Measurements from ENCODE around the gene DPF3. TPM values are rescaled to one million over a fixed set of nuclear protein-coding genes. Genes with fewer than 3 reads are reported as not detected.

The DPF3 gene
- total RNA-seq, 2 experiments from 2014 or later = 10.3 to 10.7 TPM

GRCh38 chr14:72809063-72809462, 84.8 kb downstream of the DPF3 start:
- Mint-ChIP-seq H3K4me1 (ENCODE audit: low read depth) (peaks cover 21% of the 10 kb centered on the region), H3K4me3 (no peak overlapping the region), H3K27me3 (ENCODE audit: low read depth) (peaks cover 4% of the 10 kb centered on the region), H3K27ac (no peak overlapping the region), H3K36me3 (ENCODE audit: low read depth) (no peaks in the 10 kb centered on the region), H3K9me3 (ENCODE audit: insufficient read depth) (no peaks in the 10 kb centered on the region)
- ChIA-PET CTCF (no interaction called here), POLR2A (no interaction called here)
- ATAC-seq (no peak), DNase-seq (no peak)

GRCh38 chr14:72808564-72808963, 85.3 kb downstream of the DPF3 start:
- H3K9me3 Mint-ChIP-seq (ENCODE audit: insufficient read depth) = no peaks in the 10 kb centered on the region
- POLR2A ChIA-PET = no interaction called here
- H3K27me3 Mint-ChIP-seq (ENCODE audit: low read depth) = peaks cover 4% of the 10 kb centered on the region
- no peak for ATAC-seq
- DNase-seq = no peak
- H3K36me3 Mint-ChIP-seq (ENCODE audit: low read depth) = peaks cover under 1% of the 10 kb centered on the region
- no peak overlapping the region for H3K4me3 Mint-ChIP-seq
- CTCF ChIA-PET = interaction anchor here (1.6 kb wide), 1 partner anchor 140 kb away, joined by 4 read pairs; no protein-coding TSS in a partner anchor
- peaks cover 21% of the 10 kb centered on the region for H3K4me1 Mint-ChIP-seq (ENCODE audit: low read depth)
- no peak overlapping the region for H3K27ac Mint-ChIP-seq

- DNase-seq (no peak), ATAC-seq (no peak)
- Mint-ChIP-seq H3K36me3 (ENCODE audit: low read depth) (peaks cover 6% of the 10 kb centered on the region), H3K4me1 (ENCODE audit: low read depth) (peaks cover 19% of the 10 kb centered on the region), H3K27ac (no peak overlapping the region), H3K4me3 (no peak overlapping the region), H3K27me3 (ENCODE audit: low read depth) (no peaks in the 10 kb centered on the region), H3K9me3 (ENCODE audit: insufficient read depth) (no peaks in the 10 kb centered on the region)
- ChIA-PET CTCF (no interaction called here), POLR2A (no interaction called here)
Measured at GRCh38 chr14:72802588-72802946, 91.3 kb downstream of the DPF3 start.

GRCh38 chr14:72801836-72802587, 91.9 kb downstream of the DPF3 start:
- POLR2A ChIA-PET = no interaction called here
- Mint-ChIP-seq H3K4me3 (no peak overlapping the region), H3K9me3 (ENCODE audit: insufficient read depth) (no peaks in the 10 kb centered on the region), H3K36me3 (ENCODE audit: low read depth) (peaks cover 6% of the 10 kb centered on the region), H3K27me3 (ENCODE audit: low read depth) (no peaks in the 10 kb centered on the region), H3K27ac (no peak overlapping the region), H3K4me1 (ENCODE audit: low read depth) (peaks cover 19% of the 10 kb centered on the region)
- CTCF ChIA-PET = no interaction called here
- DNase-seq = no peak
- ATAC-seq = no peak

GRCh38 chr14:72801381-72801812, 92.5 kb downstream of the DPF3 start:
- Mint-ChIP-seq H3K4me1 (ENCODE audit: low read depth) (peaks cover 19% of the 10 kb centered on the region), H3K4me3 (no peak overlapping the region), H3K36me3 (ENCODE audit: low read depth) (peaks cover 6% of the 10 kb centered on the region), H3K27me3 (ENCODE audit: low read depth) (no peaks in the 10 kb centered on the region), H3K9me3 (ENCODE audit: insufficient read depth) (no peaks in the 10 kb centered on the region), H3K27ac (no peak overlapping the region)
- POLR2A ChIA-PET = no interaction called here
- CTCF ChIA-PET = no interaction called here
- peak; percentile 34 for DNase-seq
- ATAC-seq = peak; percentile 69

GRCh38 chr14:72800848-72801370, 93.0 kb downstream of the DPF3 start:
- Mint-ChIP-seq H3K27me3 (ENCODE audit: low read depth) (no peaks in the 10 kb centered on the region), H3K27ac (no peak overlapping the region), H3K4me1 (ENCODE audit: low read depth) (peaks cover 19% of the 10 kb centered on the region), H3K4me3 (no peak overlapping the region), H3K36me3 (ENCODE audit: low read depth) (peaks cover 6% of the 10 kb centered on the region), H3K9me3 (ENCODE audit: insufficient read depth) (no peaks in the 10 kb centered on the region)
- DNase-seq = no peak
- no peak for ATAC-seq
- POLR2A ChIA-PET = no interaction called here
- CTCF ChIA-PET = no interaction called here

- DNase-seq (no peak), ATAC-seq (no peak)
- Mint-ChIP-seq H3K36me3 (ENCODE audit: low read depth) (peaks cover 6% of the 10 kb centered on the region), H3K9me3 (ENCODE audit: insufficient read depth) (no peaks in the 10 kb centered on the region), H3K4me3 (no peak overlapping the region), H3K27me3 (ENCODE audit: low read depth) (no peaks in the 10 kb centered on the region), H3K4me1 (ENCODE audit: low read depth) (peaks cover 19% of the 10 kb centered on the region), H3K27ac (no peak overlapping the region)
- ChIA-PET CTCF (no interaction called here), POLR2A (interaction anchor here (0.6 kb wide), 1 partner anchor 61 kb away, joined by 4 read pairs; no protein-coding TSS in a partner anchor)
Measured at GRCh38 chr14:72800296-72800695, 93.6 kb downstream of the DPF3 start.

GRCh38 chr14:72796935-72797334, 97.0 kb downstream of the DPF3 start:
- no peak for ATAC-seq
- CTCF ChIA-PET = no interaction called here

GRCh38 chr14:72793156-72793939, 100.6 kb downstream of the DPF3 start:
- peaks cover 12% of the 10 kb centered on the region for H3K4me1 Mint-ChIP-seq (ENCODE audit: low read depth)
- H3K4me3 Mint-ChIP-seq = no peak overlapping the region
- H3K9me3 Mint-ChIP-seq (ENCODE audit: insufficient read depth) = no peaks in the 10 kb centered on the region
- H3K27ac Mint-ChIP-seq = no peak overlapping the region
- no peaks in the 10 kb centered on the region for H3K27me3 Mint-ChIP-seq (ENCODE audit: low read depth)
- no peaks in the 10 kb centered on the region for H3K36me3 Mint-ChIP-seq (ENCODE audit: low read depth)
- POLR2A ChIA-PET = no interaction called here
- ATAC-seq (no peak), DNase-seq (no peak)
- CTCF ChIA-PET = interaction anchor here (1.0 kb wide), 1 partner anchor 13 kb away, joined by 3 read pairs; no protein-coding TSS in a partner anchor

More at GRCh38 chr14:72796935-72797334, 97.0 kb downstream of the DPF3 start:
- Mint-ChIP-seq H3K9me3 (ENCODE audit: insufficient read depth) (no peaks in the 10 kb centered on the region), H3K36me3 (ENCODE audit: low read depth) (peaks cover 3% of the 10 kb centered on the region), H3K27ac (no peak overlapping the region), H3K4me3 (no peak overlapping the region), H3K4me1 (ENCODE audit: low read depth) (peaks cover 17% of the 10 kb centered on the region), H3K27me3 (ENCODE audit: low read depth) (no peaks in the 10 kb centered on the region)
- POLR2A ChIA-PET = no interaction called here
- DNase-seq = no peak

- H3K4me3 Mint-ChIP-seq = no peak overlapping the region
- no peak overlapping the region for H3K27ac Mint-ChIP-seq
- DNase-seq = no peak
- H3K27me3 Mint-ChIP-seq (ENCODE audit: low read depth) = peaks cover 1% of the 10 kb centered on the region
- CTCF ChIA-PET = no interaction called here
- no peaks in the 10 kb centered on the region for H3K36me3 Mint-ChIP-seq (ENCODE audit: low read depth)
- H3K9me3 Mint-ChIP-seq (ENCODE audit: insufficient read depth) = no peaks in the 10 kb centered on the region
- POLR2A ChIA-PET = no interaction called here
- peaks cover 21% of the 10 kb centered on the region for H3K4me1 Mint-ChIP-seq (ENCODE audit: low read depth)
- no peak for ATAC-seq
Measured at GRCh38 chr14:72792051-72792788, 101.7 kb downstream of the DPF3 start.

GRCh38 chr14:72790887-72791566, 102.9 kb downstream of the DPF3 start:
- no peak for ATAC-seq
- POLR2A ChIA-PET = no interaction called here
- H3K36me3 Mint-ChIP-seq (ENCODE audit: low read depth) = no peaks in the 10 kb centered on the region
- H3K27ac Mint-ChIP-seq = no peak overlapping the region
- H3K4me1 Mint-ChIP-seq (ENCODE audit: low read depth) = peaks cover 21% of the 10 kb centered on the region
- no peak for DNase-seq
- no peak overlapping the region for H3K4me3 Mint-ChIP-seq
- CTCF ChIA-PET = no interaction called here
- no peaks in the 10 kb centered on the region for H3K9me3 Mint-ChIP-seq (ENCODE audit: insufficient read depth)
- peaks cover 2% of the 10 kb centered on the region for H3K27me3 Mint-ChIP-seq (ENCODE audit: low read depth)

All from activated CD8-positive, alpha-beta T cell treated with anti-CD3 and anti-CD28 coated beads, Interleukin-2, amount 10 ng/mL, durations not matched to agents 7 days and 5 days (primary cell).